ENCODE results near the gene CCNJ.
"Not testable (repeated sequence)": the region's sequence is repeated elsewhere in the genome, so short reads cannot be mapped to it uniquely, and the experiment has no call there.

CCNJ gene, protein sequence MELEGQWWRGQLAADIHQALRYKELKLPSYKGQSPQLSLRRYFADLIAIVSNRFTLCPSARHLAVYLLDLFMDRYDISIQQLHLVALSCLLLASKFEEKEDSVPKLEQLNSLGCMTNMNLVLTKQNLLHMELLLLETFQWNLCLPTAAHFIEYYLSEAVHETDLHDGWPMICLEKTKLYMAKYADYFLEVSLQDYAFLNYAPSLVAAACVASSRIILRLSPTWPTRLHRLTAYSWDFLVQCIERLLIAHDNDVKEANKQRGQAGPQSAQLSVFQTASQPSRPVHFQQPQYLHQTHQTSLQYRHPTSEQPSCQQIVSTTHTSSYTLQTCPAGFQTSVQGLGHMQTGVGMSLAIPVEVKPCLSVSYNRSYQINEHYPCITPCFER

GRCh38 chr10:96043033-96043892 lies at the start of gene CCNJ:
TSS of gene CCNJ (plus strand) at chr10:96043583. CDS start at chr10:96044394, 811 bp downstream.
- DNase-seq (ENCODE audit: insufficient read length, low spot score) (peak; percentile 93), FAIRE-seq (peak; percentile 68)

- FAIRE-seq; DNase-seq (ENCODE audit: insufficient read length, low spot score): not testable (repeated sequence)
Measured at GRCh38 chr10:95994376-95994775, 49.0 kb upstream of the CCNJ start.

DNA sequence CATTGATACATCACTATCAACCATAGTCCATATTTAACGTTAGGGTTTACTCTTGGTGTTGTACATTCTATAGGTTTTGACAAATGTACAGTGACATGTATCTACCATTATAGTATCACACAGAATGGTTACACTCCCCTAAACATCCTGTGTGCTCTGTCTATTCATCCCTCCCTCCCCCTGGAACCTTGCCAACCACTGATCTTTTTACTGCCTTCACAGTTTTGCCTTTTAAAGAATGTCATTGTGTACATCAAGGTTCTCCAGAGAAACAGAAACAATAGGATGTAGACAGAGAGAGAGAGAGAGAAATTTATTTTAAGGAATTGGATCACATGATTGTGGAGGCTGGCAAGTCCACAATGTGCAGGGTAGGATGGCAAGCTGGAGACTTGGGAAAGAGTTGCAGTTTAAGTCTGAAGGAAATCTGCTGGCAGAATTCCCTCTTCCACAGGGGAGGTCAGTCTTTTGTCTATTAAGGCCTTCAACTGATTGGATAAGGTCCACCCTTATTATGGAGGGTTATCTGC lies 45.1 kb upstream of the CCNJ start:
- FAIRE-seq: peak; percentile 60
- no peak for DNase-seq (ENCODE audit: insufficient read length, low spot score)

DNA sequence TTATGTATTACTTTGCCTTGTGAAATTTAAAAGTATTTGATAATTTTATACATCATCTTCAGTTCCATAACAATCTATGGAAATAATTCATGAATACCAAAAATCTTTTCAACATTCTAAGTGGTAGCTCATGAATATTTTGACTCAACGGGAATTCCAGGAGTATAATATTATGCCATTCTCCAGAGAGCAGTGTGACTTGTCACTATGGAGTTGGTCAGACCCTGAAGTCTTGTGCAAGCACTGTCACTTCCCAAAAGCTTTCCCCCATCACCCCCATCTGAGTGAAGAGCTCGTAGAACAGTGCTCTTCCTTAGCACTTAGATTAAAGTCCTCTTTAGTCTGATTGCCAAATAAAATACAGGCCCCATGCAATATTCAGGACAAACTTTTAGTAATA lies 29.4 kb upstream of the CCNJ start:
- FAIRE-seq: no peak
- no peak for DNase-seq (ENCODE audit: insufficient read length, low spot score)

DNA sequence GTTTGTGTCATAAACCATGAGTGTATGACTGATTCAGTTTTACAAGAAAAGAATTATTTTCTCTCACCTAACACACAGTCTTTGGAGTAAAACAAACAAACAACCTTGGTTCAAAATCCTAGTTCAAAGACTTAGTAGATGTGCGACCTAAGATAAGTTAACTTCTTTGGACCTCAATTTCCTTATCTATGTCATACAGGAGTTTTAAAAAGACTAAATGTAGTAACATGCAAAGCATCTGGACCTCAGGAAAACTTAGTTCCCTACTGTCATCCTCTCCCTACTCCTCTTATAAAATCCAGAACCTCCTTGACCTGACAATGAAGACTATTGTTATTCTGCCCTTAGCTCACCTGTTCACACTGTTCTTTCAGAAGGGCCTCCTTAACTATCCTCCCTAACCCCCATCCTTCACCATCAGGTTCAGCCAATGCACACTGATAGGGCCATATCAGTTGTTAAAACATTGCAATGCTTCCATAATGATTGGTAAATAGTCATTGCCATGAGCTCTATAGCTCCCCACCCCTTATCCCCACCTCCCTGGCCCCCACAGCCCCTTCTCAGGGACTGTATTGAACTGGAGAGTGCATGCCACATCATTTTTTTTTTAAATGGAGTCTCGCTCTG lies 28.8 kb upstream of the CCNJ start:
- FAIRE-seq (no peak), DNase-seq (ENCODE audit: insufficient read length, low spot score) (no peak)

DNA sequence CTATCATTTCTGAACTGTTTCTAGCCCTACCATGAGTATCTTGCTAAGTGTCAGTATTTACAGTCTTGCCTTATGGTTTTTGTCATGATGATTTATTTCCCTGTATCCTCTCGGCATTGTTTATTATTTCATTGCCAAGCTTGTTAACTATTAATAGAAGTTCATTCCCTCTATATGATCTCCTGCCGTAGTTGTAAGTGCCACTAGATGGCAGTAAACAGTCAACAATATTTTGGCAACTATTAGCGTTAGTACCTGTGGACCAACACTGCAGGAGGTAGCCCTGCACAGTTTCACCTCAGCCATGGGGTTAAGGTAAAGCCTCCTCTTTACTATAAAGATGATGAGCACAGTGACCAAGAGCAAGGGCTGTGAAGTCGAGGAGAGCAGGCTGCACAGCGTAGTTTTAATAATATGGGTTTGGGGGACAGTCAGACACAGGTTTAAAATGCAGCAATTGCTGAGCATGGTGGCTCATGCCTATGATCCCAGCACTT lies 26.1 kb upstream of the CCNJ start:
- FAIRE-seq (peak; percentile 55), DNase-seq (ENCODE audit: insufficient read length, low spot score) (peak; percentile 60)

- FAIRE-seq (no peak), DNase-seq (ENCODE audit: insufficient read length, low spot score) (no peak)
Measured at GRCh38 chr10:96021332-96021731, 22.1 kb upstream of the CCNJ start.

DNA sequence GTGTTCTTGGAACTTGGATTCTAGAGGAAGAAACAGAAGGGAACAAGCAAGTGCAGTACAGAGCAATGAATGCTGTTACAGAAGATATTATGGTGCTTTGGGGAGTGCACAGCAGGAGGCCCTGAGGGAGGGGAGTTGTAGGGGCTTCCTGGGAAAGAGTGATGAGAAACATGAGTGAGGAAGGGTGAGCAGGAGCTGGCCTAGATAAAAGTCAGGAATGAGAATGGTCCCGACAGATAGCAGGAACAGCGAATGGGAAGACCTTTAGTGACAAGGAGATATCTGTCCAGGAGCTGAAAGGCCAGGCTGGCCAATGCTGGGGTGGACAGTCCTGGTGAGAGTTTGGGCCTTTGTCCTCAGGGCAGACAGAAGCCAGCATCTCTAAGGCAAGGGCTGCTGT lies 20.6 kb upstream of the CCNJ start:
- FAIRE-seq: no peak
- DNase-seq (ENCODE audit: insufficient read length, low spot score): no peak

GRCh38 chr10:96023168-96023567 lies 20.2 kb upstream of the CCNJ start:
- DNase-seq (ENCODE audit: insufficient read length, low spot score) (no peak), FAIRE-seq (no peak)

GRCh38 chr10:96025566-96025965 lies 17.8 kb upstream of the CCNJ start:
- FAIRE-seq (no peak), DNase-seq (ENCODE audit: insufficient read length, low spot score) (no peak)

GRCh38 chr10:96034625-96035024 lies 8.8 kb upstream of the CCNJ start:
- FAIRE-seq (no peak), DNase-seq (ENCODE audit: insufficient read length, low spot score) (no peak)

- DNase-seq (ENCODE audit: insufficient read length, low spot score) (no peak), FAIRE-seq (no peak)
Measured at GRCh38 chr10:96038476-96039387, 4.7 kb upstream of the CCNJ start.

DNA sequence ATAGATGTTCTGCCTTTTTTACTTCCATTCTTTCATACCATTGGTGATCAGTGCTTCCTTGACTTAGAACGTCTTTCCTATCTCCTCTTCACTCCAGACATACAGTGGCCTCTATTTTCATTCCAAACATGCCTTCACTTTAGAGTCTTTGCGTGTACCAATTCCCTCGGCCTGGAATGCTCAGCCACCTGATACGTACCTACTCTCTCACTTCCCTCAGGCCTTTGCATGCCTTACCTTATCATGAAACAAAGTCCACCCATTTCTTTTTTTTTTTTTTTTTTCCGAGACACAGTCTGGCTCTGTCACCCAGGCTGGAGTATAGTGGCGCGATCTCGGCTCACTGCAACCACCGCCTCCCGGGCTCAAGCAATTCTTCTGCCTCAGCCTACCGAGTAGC lies 2.2 kb upstream of the CCNJ start:
- FAIRE-seq (no peak), DNase-seq (ENCODE audit: insufficient read length, low spot score) (no peak)

DNA sequence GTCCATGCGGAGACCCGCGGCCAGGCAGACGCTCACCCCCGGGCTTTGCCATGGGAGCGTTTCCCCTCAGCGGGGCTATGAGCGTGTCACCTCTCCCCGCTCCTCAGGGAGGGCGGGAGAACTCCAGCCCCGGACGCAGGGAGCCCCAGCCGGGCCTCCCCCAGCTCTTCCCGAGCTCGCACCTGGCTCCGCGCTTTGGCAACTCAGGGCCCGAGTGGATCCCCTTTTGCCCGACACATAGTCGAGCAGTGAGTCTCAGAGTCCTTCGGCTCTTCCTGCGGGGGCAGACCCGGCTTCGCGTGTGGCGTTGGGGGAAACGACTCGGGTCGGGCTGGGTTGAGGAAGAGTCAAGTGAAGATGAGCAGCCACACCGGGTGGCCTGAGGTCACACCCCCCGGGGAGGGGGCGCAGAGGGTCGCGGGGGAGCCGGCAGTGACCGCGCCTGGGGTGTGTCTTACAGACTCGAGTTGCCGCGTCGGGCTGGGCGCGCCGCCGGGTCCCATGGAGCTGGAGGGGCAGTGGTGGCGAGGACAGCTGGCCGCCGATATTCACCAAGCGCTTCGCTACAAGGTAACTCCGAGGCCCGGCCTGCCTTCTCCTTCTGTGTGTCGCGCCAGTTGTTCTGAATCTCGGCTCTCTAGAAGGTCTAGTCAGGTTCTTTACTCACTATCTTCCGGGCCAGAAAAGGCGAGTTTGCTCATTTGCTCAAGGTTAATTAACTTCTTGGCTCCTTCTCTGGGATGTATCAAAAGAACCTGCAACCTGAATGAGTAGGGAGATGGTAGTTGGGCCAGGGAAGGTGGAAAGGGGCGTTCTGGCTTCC lies 721 bp downstream of the CCNJ start:
- no peak for FAIRE-seq
- DNase-seq (ENCODE audit: insufficient read length, low spot score): peak; percentile 31

GRCh38 chr10:96044736-96045135 lies 1.4 kb downstream of the CCNJ start:
- DNase-seq (ENCODE audit: insufficient read length, low spot score) (no peak), FAIRE-seq (no peak)

- DNase-seq (ENCODE audit: insufficient read length, low spot score) (no peak), FAIRE-seq (no peak)
Measured at GRCh38 chr10:96046546-96046945, 3.2 kb downstream of the CCNJ start.

- no peak for DNase-seq (ENCODE audit: insufficient read length, low spot score)
- no peak for FAIRE-seq
Measured at GRCh38 chr10:96047004-96047649, 3.7 kb downstream of the CCNJ start.

- not testable (repeated sequence) for DNase-seq (ENCODE audit: insufficient read length, low spot score); FAIRE-seq
Measured at GRCh38 chr10:96047925-96048324, 4.5 kb downstream of the CCNJ start.

Data from HTR-8/SVneo (cell line).